ENCODE data around the gene FAM241A.
"Not testable (repeated sequence)": the region's sequence is repeated elsewhere in the genome, so short reads cannot be mapped to it uniquely, and the experiment has no call there.

Gene FAM241A

GRCh38 chr4:112178741-112179140 is 33.5 kb downstream of the FAM241A start:
- H3K9me3 ChIP-seq (ENCODE audit: control insufficient read depth in 1 of 2, low read length in 2 of 2); H3K36me3 ChIP-seq (ENCODE audit: control insufficient read depth in 1 of 2, insufficient read depth in 2 of 2, low read length in 2 of 2); H3K4me1 ChIP-seq (ENCODE audit: control insufficient read depth in 1 of 2, insufficient read depth in 2 of 2, low read length in 2 of 2); H3K27me3 ChIP-seq (ENCODE audit: low read depth, low read length); H3K27ac ChIP-seq (ENCODE audit: low read length); H3K4me3 ChIP-seq (ENCODE audit: low read depth in 1 of 2, low read length in 2 of 2): not testable (repeated sequence)

GRCh38 chr4:112181358-112182000 is 36.2 kb downstream of the FAM241A start:
- Histone ChIP-seq H3K36me3 (ENCODE audit: control insufficient read depth in 1 of 2, insufficient read depth in 2 of 2, low read length in 2 of 2) (peaks cover 0 to 2% of the 10 kb centered on the region in 2 donors), H3K9me3 (ENCODE audit: control insufficient read depth in 1 of 2, low read length in 2 of 2) (no peaks in the 10 kb centered on the region), H3K27me3 (ENCODE audit: low read depth, low read length) (no peaks in the 10 kb centered on the region), H3K27ac (ENCODE audit: low read length) (no peak overlapping the region), H3K4me3 (ENCODE audit: low read depth in 1 of 2, low read length in 2 of 2) (no peak overlapping the region), H3K4me1 (ENCODE audit: control insufficient read depth in 1 of 2, insufficient read depth in 2 of 2, low read length in 2 of 2) (no peaks in the 10 kb centered on the region)

GRCh38 chr4:112182604-112183003 is 37.4 kb downstream of the FAM241A start:
- H3K27ac ChIP-seq (ENCODE audit: low read length): no peak overlapping the region
- H3K9me3 ChIP-seq (ENCODE audit: control insufficient read depth in 1 of 2, low read length in 2 of 2): no peaks in the 10 kb centered on the region
- peaks cover 0 to 10% of the 10 kb centered on the region in 2 donors for H3K36me3 ChIP-seq (ENCODE audit: control insufficient read depth in 1 of 2, insufficient read depth in 2 of 2, low read length in 2 of 2)
- no peak overlapping the region for H3K4me3 ChIP-seq (ENCODE audit: low read depth in 1 of 2, low read length in 2 of 2)
- no peaks in the 10 kb centered on the region for H3K27me3 ChIP-seq (ENCODE audit: low read depth, low read length)
- H3K4me1 ChIP-seq (ENCODE audit: control insufficient read depth in 1 of 2, insufficient read depth in 2 of 2, low read length in 2 of 2): no peaks in the 10 kb centered on the region

- Histone ChIP-seq H3K36me3 (ENCODE audit: control insufficient read depth in 1 of 2, insufficient read depth in 2 of 2, low read length in 2 of 2) (peaks cover 0 to 10% of the 10 kb centered on the region in 2 donors), H3K4me1 (ENCODE audit: control insufficient read depth in 1 of 2, insufficient read depth in 2 of 2, low read length in 2 of 2) (no peaks in the 10 kb centered on the region), H3K27me3 (ENCODE audit: low read depth, low read length) (no peaks in the 10 kb centered on the region), H3K9me3 (ENCODE audit: control insufficient read depth in 1 of 2, low read length in 2 of 2) (no peaks in the 10 kb centered on the region), H3K4me3 (ENCODE audit: low read depth in 1 of 2, low read length in 2 of 2) (no peak overlapping the region), H3K27ac (ENCODE audit: low read length) (no peak overlapping the region)
Observed at GRCh38 chr4:112183252-112183651, 38.0 kb downstream of the FAM241A start.

- H3K4me1 ChIP-seq (ENCODE audit: control insufficient read depth in 1 of 2, insufficient read depth in 2 of 2, low read length in 2 of 2): no peaks in the 10 kb centered on the region
- no peaks in the 10 kb centered on the region for H3K9me3 ChIP-seq (ENCODE audit: control insufficient read depth in 1 of 2, low read length in 2 of 2)
- H3K4me3 ChIP-seq (ENCODE audit: low read depth in 1 of 2, low read length in 2 of 2): no peak overlapping the region
- peaks cover 0 to 10% of the 10 kb centered on the region in 2 donors for H3K36me3 ChIP-seq (ENCODE audit: control insufficient read depth in 1 of 2, insufficient read depth in 2 of 2, low read length in 2 of 2)
- H3K27ac ChIP-seq (ENCODE audit: low read length): no peak overlapping the region
- no peaks in the 10 kb centered on the region for H3K27me3 ChIP-seq (ENCODE audit: low read depth, low read length)
Observed at GRCh38 chr4:112184438-112184837, 39.2 kb downstream of the FAM241A start.

- Histone ChIP-seq H3K9me3 (ENCODE audit: control insufficient read depth in 1 of 2, low read length in 2 of 2) (no peaks in the 10 kb centered on the region), H3K27ac (ENCODE audit: low read length) (no peak overlapping the region)
Observed at GRCh38 chr4:112185334-112185733, 40.1 kb downstream of the FAM241A start.

GRCh38 chr4:112185740-112186670 is 40.8 kb downstream of the FAM241A start:
- Histone ChIP-seq H3K4me1 (ENCODE audit: control insufficient read depth in 1 of 2, insufficient read depth in 2 of 2, low read length in 2 of 2) (no peaks in the 10 kb centered on the region), H3K27ac (ENCODE audit: low read length) (no peak overlapping the region), H3K36me3 (ENCODE audit: control insufficient read depth in 1 of 2, insufficient read depth in 2 of 2, low read length in 2 of 2) (peaks cover 0 to 10% of the 10 kb centered on the region in 2 donors), H3K9me3 (ENCODE audit: control insufficient read depth in 1 of 2, low read length in 2 of 2) (no peaks in the 10 kb centered on the region), H3K4me3 (ENCODE audit: low read depth in 1 of 2, low read length in 2 of 2) (no peak overlapping the region), H3K27me3 (ENCODE audit: low read depth, low read length) (no peaks in the 10 kb centered on the region)

More at GRCh38 chr4:112185334-112185733, 40.1 kb downstream of the FAM241A start:
- H3K4me3 ChIP-seq (ENCODE audit: low read depth in 1 of 2, low read length in 2 of 2): no peak overlapping the region
- H3K27me3 ChIP-seq (ENCODE audit: low read depth, low read length): no peaks in the 10 kb centered on the region
- no peaks in the 10 kb centered on the region for H3K4me1 ChIP-seq (ENCODE audit: control insufficient read depth in 1 of 2, insufficient read depth in 2 of 2, low read length in 2 of 2)
- H3K36me3 ChIP-seq (ENCODE audit: control insufficient read depth in 1 of 2, insufficient read depth in 2 of 2, low read length in 2 of 2): peaks cover 0 to 10% of the 10 kb centered on the region in 2 donors

GRCh38 chr4:112189754-112190153 is 44.5 kb downstream of the FAM241A start:
- no peaks in the 10 kb centered on the region for H3K4me1 ChIP-seq (ENCODE audit: control insufficient read depth in 1 of 2, insufficient read depth in 2 of 2, low read length in 2 of 2)
- no peak overlapping the region for H3K27ac ChIP-seq (ENCODE audit: low read length)
- H3K36me3 ChIP-seq (ENCODE audit: control insufficient read depth in 1 of 2, insufficient read depth in 2 of 2, low read length in 2 of 2): peaks cover 0 to 10% of the 10 kb centered on the region in 2 donors

GRCh38 chr4:112190684-112191083 is 45.4 kb downstream of the FAM241A start:
- peaks cover 0 to 10% of the 10 kb centered on the region in 2 donors for H3K36me3 ChIP-seq (ENCODE audit: control insufficient read depth in 1 of 2, insufficient read depth in 2 of 2, low read length in 2 of 2)

More at GRCh38 chr4:112189754-112190153, 44.5 kb downstream of the FAM241A start:
- Histone ChIP-seq H3K9me3 (ENCODE audit: control insufficient read depth in 1 of 2, low read length in 2 of 2) (no peaks in the 10 kb centered on the region), H3K27me3 (ENCODE audit: low read depth, low read length) (no peaks in the 10 kb centered on the region), H3K4me3 (ENCODE audit: low read depth in 1 of 2, low read length in 2 of 2) (no peak overlapping the region)

GRCh38 chr4:112196461-112196860 is 51.2 kb downstream of the FAM241A start:
- H3K36me3 ChIP-seq (ENCODE audit: control insufficient read depth in 1 of 2, insufficient read depth in 2 of 2, low read length in 2 of 2): no peaks in the 10 kb centered on the region
- H3K9me3 ChIP-seq (ENCODE audit: control insufficient read depth in 1 of 2, low read length in 2 of 2): no peaks in the 10 kb centered on the region
- no peak overlapping the region for H3K4me3 ChIP-seq (ENCODE audit: low read depth in 1 of 2, low read length in 2 of 2)
- H3K27me3 ChIP-seq (ENCODE audit: low read depth, low read length): no peaks in the 10 kb centered on the region
- no peak overlapping the region for H3K27ac ChIP-seq (ENCODE audit: low read length)
- H3K4me1 ChIP-seq (ENCODE audit: control insufficient read depth in 1 of 2, insufficient read depth in 2 of 2, low read length in 2 of 2): no peaks in the 10 kb centered on the region

More at GRCh38 chr4:112190684-112191083, 45.4 kb downstream of the FAM241A start:
- no peaks in the 10 kb centered on the region for H3K27me3 ChIP-seq (ENCODE audit: low read depth, low read length)
- H3K4me1 ChIP-seq (ENCODE audit: control insufficient read depth in 1 of 2, insufficient read depth in 2 of 2, low read length in 2 of 2): no peaks in the 10 kb centered on the region
- H3K9me3 ChIP-seq (ENCODE audit: control insufficient read depth in 1 of 2, low read length in 2 of 2): no peaks in the 10 kb centered on the region
- no peak overlapping the region for H3K27ac ChIP-seq (ENCODE audit: low read length)
- H3K4me3 ChIP-seq (ENCODE audit: low read depth in 1 of 2, low read length in 2 of 2): no peak overlapping the region

GRCh38 chr4:112199041-112199440 is 53.8 kb downstream of the FAM241A start:
- H3K4me3 ChIP-seq (ENCODE audit: low read depth in 1 of 2, low read length in 2 of 2): no peak overlapping the region
- no peaks in the 10 kb centered on the region for H3K36me3 ChIP-seq (ENCODE audit: control insufficient read depth in 1 of 2, insufficient read depth in 2 of 2, low read length in 2 of 2)
- H3K27me3 ChIP-seq (ENCODE audit: low read depth, low read length): no peaks in the 10 kb centered on the region
- no peak overlapping the region for H3K27ac ChIP-seq (ENCODE audit: low read length)
- H3K4me1 ChIP-seq (ENCODE audit: control insufficient read depth in 1 of 2, insufficient read depth in 2 of 2, low read length in 2 of 2): no peaks in the 10 kb centered on the region
- H3K9me3 ChIP-seq (ENCODE audit: control insufficient read depth in 1 of 2, low read length in 2 of 2): no peaks in the 10 kb centered on the region

Measured in muscle layer of duodenum (tissue), 2 donors.